22Rv1 (cell line): Measurements from ENCODE around the gene OR6A2.

Experiments
- ZFX ChIP-seq: fragments of 450-650 bp; IDR thresholded peaks from 2 replicates; pipeline ENCODE4 v1.6.1; 2017; ENCODE audit warnings: antibody characterized with exemption, borderline replicate concordance
- TF ChIP-seq, protein P1 (sequence below): fragments of 450-650 bp; IDR thresholded peaks from 2 replicates; pipeline ENCODE4 v1.5.1; 2017; ENCODE audit warnings: mild to moderate bottlenecking

DNA sequence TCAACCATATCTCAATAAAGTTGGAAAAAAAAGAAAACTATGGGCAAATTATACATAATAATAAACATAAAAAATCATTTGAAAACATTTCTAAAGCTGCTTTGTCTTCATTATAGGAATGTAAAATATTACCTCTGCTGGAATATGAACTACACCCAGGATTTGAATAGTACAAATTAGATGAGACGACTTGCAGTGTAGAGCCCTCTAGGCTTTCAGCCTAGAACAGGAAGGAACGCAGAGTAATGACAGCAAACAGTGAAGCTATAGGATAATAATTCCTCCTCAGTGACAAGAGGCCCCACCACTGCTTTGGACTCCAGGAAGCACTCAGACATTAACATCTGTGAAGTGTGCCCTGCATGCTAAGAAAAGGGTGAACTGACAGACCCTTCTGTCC, 8.9 kb downstream of the OR6A2 start:
- TF ChIP-seq, protein P1, sequence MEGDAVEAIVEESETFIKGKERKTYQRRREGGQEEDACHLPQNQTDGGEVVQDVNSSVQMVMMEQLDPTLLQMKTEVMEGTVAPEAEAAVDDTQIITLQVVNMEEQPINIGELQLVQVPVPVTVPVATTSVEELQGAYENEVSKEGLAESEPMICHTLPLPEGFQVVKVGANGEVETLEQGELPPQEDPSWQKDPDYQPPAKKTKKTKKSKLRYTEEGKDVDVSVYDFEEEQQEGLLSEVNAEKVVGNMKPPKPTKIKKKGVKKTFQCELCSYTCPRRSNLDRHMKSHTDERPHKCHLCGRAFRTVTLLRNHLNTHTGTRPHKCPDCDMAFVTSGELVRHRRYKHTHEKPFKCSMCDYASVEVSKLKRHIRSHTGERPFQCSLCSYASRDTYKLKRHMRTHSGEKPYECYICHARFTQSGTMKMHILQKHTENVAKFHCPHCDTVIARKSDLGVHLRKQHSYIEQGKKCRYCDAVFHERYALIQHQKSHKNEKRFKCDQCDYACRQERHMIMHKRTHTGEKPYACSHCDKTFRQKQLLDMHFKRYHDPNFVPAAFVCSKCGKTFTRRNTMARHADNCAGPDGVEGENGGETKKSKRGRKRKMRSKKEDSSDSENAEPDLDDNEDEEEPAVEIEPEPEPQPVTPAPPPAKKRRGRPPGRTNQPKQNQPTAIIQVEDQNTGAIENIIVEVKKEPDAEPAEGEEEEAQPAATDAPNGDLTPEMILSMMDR: no peak
- no peak for TF ChIP-seq ZFX
